Measurements from ENCODE around the gene DUSP16. TPM values are rescaled to one million over a fixed set of nuclear protein-coding genes. Genes with fewer than 3 reads are reported as not detected.

Gene DUSP16
- total RNA-seq, 1 donor from 2014 or later, result 24.5 TPM

DNA sequence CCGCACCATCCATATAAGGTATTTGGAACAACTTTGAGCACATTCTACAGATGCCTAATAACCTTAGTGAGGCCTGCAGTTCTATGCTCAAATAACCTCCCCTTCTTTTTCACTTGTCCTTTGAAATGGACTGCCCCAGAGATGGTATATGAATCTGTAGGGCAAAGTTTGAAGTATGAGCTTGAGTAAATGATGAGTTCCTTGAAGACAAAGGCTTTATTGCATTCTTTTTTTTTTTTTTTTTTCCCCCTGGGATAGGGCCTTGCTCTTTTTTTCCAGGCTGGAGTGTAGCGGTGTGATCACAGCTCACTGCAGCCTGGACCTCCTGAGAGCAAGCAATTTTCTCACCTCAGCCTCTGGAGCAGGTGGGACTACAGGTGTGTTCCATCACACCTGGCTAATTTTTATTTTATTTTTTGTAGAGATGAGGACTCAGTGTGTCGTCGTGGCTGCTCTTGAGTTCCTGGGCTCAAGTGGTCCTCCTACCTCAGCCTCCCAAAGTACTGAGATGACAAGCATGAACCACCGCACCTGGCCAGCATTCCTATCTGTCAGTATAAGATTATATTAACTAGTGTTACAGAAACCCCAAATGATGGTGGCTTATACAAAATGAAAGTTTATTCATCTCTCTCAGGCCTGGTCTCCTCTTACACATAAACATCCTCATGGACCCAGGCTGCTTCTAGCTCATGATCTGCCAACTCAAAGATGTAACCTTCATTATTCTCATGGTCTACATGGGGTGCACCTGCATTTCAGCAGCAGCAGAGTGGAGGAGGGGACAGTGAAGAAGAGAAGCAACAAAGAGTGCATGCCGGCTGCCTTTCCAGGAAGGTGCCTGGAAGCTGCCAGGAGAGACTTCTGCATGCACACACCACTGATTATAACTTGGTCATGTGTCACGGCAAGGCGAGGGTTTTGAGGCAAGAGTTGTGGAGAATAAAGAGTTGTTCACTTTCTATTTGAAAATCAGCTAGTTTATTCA is 101.4 kb downstream of the DUSP16 start:
- no peak for DNase-seq (ENCODE audit: low spot score)
- intact Hi-C loops (cut with DNase I), result no loop called here

DNA sequence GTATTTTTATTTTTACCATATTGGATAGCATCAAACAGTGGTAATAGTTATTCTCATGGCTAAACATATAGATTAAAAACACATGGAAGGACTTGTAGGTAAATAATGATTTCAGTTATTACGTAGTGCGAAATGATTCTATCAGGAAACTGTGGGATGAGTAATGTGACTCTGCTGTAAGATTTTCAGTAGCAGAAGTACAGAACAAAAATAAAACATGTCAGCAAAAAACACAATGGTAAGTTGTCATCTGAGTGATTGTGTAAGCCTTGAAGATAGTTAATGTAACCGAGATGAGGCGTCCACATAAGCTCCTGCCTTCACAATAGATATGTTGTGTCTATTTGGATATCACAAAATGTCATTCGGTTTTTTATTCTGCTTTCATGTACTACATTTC is 106.0 kb downstream of the DUSP16 start:
- intact Hi-C loops (cut with DNase I), result no loop called here
- DNase-seq (ENCODE audit: low spot score), result no peak

DNA sequence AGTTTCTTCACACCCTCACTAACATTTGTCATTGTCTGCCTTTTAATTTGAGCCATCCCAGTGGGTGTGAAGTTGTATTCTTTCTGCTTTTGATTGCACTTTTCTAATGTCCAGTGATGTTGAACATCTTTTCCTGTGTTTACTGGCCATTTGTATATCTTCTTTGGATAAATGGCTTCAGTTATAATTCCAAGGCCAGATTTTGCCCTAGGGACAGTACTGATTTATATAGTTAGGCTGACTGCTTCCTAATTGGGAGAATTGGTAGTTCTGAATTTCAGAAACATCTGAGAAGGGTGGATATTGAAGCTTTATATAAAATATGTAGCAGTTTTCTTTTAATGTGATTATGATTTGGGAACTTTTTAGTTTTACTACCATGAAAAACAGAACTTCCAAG is 108.3 kb downstream of the DUSP16 start:
- intact Hi-C loops (cut with DNase I), result no loop called here

GRCh38 chr12:12453635-12454034 is 109.0 kb downstream of the DUSP16 start:
- intact Hi-C loops (cut with DNase I), result no loop called here
- no peak for DNase-seq (ENCODE audit: low spot score)

More for the DNA sequence above, 108.3 kb downstream of the DUSP16 start:
- no peak for DNase-seq (ENCODE audit: low spot score)

DNA sequence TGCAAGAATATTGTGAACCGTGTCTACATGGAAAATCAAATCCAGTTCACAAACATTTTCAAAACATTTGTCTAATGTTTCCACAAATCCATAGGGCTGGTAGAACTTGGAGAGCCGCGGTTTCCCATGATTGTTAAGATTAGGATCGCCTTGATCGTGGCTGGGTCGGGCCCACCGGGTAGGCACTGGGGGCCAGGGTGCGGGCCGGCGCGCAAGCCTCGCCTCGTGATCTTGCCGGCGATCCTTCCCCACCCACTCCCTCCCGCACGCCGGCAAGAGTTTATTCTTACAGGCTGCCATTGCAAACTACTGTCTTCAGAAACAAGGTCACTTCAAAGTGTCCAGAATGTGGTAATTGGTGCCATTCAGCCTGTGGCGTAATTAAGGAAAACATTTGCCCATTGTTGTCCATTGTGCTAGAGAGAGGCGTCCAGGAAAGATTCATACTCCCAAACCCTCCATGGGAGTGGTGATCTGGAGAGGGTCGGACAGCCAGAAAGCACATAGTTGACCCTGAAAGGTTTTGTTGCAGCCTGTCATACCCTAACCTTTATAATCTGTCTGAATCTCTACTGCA is 110.2 kb downstream of the DUSP16 start:
- no peak for DNase-seq (ENCODE audit: low spot score)
- intact Hi-C loops (cut with DNase I), result no loop called here

DNA sequence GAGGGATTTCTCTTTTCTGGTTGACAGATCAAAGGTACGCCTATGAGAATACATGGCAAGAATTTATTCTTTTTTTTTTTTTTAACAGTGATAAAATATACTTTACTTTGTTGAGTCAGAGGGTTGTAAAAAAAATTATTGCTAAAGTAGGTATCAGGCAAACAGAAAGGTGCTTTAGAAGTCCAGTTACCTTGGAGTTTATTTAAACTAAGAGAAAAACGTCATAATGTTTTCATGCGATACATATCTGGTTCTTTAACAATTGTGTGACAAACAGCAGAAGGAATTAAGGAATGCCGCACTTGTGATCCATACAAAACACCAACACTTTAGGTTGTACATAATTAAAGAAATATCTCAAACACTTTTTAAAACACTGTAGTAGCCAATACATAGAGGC is 111.6 kb downstream of the DUSP16 start:
- intact Hi-C loops (cut with DNase I), result no loop called here
- no peak for DNase-seq (ENCODE audit: low spot score)

DNA sequence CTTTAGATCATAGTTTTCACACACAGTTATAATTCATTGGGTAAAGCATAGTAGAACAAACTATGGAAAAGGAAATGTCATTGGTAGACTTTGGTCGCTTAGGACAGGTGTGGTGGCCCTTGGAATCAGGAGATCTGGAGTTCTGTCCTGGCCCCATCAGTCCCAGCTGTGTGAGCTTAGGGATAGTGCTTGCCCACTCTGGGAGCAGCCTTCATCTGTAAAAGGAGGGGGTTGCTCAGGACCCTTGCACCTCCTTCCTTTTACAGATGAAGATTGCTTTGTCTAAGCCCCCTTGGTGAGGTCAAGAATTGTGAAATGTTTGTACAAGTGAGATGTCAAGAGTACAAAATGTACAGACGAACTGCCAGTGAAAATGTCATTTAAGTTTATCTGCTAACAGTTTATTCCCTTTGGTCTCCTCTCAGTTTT is 112.6 kb downstream of the DUSP16 start:
- DNase-seq (ENCODE audit: low spot score), result no peak
- intact Hi-C loops (cut with DNase I), result no loop called here

- DNase-seq (ENCODE audit: low spot score), result no peak
- intact Hi-C loops (cut with DNase I), result no loop called here
Observed at GRCh38 chr12:12449533-12450025, 113.1 kb downstream of the DUSP16 start.

DNA sequence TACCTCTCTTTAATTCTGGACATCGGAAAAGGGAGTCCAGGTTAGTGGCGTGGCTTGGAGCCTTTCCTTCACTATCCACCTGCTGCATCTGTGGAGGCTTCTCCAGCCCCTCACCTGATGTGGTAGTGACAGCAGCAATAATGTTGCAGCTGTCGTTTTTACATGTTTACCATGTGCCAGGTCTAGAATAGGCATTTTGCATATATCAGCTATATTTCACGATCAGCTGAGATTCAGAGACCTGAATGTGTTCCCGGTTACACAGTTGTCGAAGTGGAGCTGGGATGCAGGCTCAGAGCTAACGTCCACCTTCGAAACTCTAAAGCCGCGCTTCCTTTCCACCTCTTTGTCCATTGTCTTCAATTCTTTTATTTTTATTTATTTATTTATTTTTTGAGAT is 114.8 kb downstream of the DUSP16 start:
- intact Hi-C loops (cut with DNase I), result no loop called here
- DNase-seq (ENCODE audit: low spot score), result no peak

- DNase-seq (ENCODE audit: low spot score), result no peak
- intact Hi-C loops (cut with DNase I), result no loop called here
Observed at GRCh38 chr12:12447236-12447635, 115.4 kb downstream of the DUSP16 start.

DNA sequence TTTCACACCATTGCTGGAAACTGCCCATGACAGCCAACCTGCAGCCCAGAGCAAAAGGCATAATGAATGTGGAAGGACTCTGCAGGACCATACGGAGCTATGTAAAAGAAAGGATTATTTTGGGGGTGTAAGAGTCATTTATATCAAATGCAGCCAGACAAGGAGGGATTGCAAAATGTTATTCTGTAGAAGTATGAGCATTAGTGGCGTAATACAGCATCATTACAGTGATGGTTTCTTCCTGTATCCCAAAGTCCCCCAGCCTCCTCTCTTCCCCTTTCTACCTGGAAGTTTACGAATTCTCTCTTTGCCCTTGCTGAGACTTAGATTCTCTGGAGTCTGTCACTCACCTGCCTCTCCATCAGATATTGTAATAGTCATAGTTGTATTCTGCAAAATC is 115.9 kb downstream of the DUSP16 start:
- intact Hi-C loops (cut with DNase I), result no loop called here

GRCh38 chr12:12445882-12446181 is 116.8 kb downstream of the DUSP16 start:
- intact Hi-C loops (cut with DNase I), result no loop called here
- DNase-seq (ENCODE audit: low spot score), result no peak

More for the DNA sequence above, 115.9 kb downstream of the DUSP16 start:
- DNase-seq (ENCODE audit: low spot score), result no peak

GRCh38 chr12:12445165-12445881 is 117.3 kb downstream of the DUSP16 start:
- intact Hi-C loops (cut with DNase I), result no loop called here
- DNase-seq (ENCODE audit: low spot score), result no peak

DNA sequence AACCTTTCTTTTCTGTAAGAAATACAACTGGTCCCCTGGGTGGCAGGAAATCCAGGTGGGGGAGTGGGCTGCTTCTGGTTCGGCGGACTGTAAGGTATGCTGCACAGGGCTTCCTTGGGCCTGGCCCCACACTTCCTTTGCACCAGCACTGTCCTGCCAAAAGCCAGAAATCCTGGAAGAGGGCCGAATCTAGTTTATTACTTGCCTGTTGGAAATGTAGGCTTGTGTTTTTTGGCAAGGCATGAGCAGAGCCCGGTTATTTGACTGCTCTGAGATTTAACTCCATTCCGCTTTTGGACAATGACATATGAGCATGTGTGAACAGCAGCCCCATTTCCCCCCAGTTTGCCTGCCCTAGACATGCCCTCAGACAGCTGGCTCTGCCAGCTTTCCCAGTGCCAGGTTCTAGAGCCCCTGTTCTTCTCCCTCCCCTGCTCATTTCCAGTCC is 119.2 kb downstream of the DUSP16 start:
- DNase-seq (ENCODE audit: low spot score), result no peak
- intact Hi-C loops (cut with DNase I), result loop anchor here (5.0 kb wide), 2 partner anchors 64 to 119 kb away; partner anchors contain the start of gene DUSP16

DNA sequence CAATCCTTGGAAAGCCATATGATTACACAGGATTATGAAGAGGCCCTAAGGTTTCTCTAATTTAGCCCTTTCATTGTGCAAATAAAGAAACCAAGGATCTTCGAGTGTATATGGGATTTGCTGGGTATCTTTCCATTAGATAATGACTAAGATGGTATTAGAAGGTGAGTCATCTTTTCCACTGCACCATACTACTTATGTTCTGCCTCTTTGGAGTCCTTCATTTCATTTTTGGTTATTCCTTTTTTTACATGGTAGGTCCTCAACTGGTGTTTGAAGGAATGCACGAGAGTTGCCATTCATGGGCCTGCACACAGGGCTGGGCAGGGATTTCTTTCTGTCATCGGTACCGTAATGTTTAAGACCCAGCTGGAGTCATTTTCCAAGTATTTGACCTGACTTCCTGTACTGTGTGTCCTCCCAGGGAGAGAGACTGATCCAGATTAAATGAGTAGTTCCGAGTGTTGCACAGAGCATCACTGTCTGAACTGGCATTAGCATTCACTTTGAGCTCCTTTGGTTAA is 120.1 kb downstream of the DUSP16 start:
- intact Hi-C loops (cut with DNase I), result loop anchor here (5.0 kb wide), 2 partner anchors 65 to 120 kb away; partner anchors contain the start of gene DUSP16
- no peak for DNase-seq (ENCODE audit: low spot score)

GRCh38 chr12:12441843-12442461 is 120.7 kb downstream of the DUSP16 start:
- DNase-seq (ENCODE audit: low spot score), result no peak
- intact Hi-C loops (cut with DNase I), result loop anchor here (5.0 kb wide), 2 partner anchors 65 to 120 kb away; partner anchors contain the start of gene DUSP16

- intact Hi-C loops (cut with DNase I), result loop anchor here (5.0 kb wide), 2 partner anchors 66 to 121 kb away; partner anchors contain the start of gene DUSP16
- DNase-seq (ENCODE audit: low spot score), result no peak
Observed at GRCh38 chr12:12441429-12441807, 121.2 kb downstream of the DUSP16 start.

DNA sequence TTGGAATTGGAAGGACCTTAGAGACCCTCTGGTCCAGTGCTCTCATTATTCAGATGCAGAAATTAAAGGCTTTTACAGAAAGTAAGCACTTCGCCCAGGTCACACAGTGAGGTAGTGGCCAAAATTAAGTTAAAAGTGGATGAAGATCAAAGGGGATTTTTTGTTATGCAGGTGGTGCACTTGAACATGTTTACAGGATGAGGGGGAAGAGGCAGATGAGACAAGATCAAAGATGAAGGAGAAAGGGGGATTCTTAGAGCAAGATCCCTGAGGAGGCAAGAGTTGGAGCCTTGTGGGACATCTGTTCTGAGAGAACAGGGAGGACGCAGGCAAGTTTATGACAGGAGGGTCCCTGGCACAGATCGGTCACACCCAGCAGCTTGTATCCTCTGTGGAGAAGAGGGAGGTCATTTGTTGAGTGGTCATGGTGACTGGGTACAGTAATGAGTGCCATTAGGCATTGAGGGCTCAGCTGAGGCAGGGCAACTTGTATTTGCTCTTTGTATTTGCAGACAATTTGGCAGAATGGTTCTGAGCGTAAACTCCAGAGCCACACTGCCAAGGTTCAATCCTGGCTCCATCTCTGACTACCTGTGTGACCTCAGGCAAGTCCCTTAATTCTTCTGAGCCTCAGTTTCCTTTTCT is 121.8 kb downstream of the DUSP16 start:
- no peak for DNase-seq (ENCODE audit: low spot score)
- intact Hi-C loops (cut with DNase I), result loop anchor here (5.0 kb wide), 2 partner anchors 66 to 121 kb away; partner anchors contain the start of gene DUSP16

DNA sequence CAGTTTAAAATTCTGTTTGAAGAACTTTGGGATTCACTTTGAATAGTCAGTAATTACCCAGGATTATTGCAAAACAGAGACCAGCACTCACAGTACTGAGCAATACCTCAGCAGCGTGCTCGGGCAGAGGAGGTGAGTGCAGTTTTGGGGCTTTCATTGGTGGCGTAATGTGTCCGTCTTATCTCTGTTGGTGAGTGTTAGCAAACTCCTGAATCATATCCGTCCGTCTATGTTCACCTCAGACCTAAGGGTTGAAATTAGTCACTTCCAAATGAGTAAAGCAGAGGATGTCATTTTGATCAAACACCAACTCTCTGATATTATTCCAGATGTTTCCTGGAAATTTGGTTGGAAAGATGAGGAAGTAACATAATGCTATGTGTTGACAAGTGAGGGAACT is 123.0 kb downstream of the DUSP16 start:
- DNase-seq (ENCODE audit: low spot score), result no peak
- intact Hi-C loops (cut with DNase I), result loop anchor here (5.0 kb wide), 2 partner anchors 68 to 123 kb away; partner anchors contain the start of gene DUSP16
